ENCODE measurements around the gene GYS1.
"Not testable (repeated sequence)": the region's sequence is repeated elsewhere in the genome, so short reads cannot be mapped to it uniquely, and the experiment has no call there.

GYS1 gene

GRCh38 chr19:48993175-48994034 is at the start of gene GYS1, which contains the start of gene RUVBL2:
GYS1 (minus strand) TSS chr19:48993309; CDS start chr19:48993112, 197 bp downstream.
RUVBL2 (plus strand) TSS chr19:48993887; CDS start chr19:48993912, 25 bp downstream.
- peak; percentile 99 for DNase-seq

GRCh38 chr19:49042666-49043065 is 49.6 kb upstream of the GYS1 start:
- DNase-seq, result not testable (repeated sequence)

GRCh38 chr19:49042177-49042576 is 49.1 kb upstream of the GYS1 start:
- no peak for DNase-seq

DNA sequence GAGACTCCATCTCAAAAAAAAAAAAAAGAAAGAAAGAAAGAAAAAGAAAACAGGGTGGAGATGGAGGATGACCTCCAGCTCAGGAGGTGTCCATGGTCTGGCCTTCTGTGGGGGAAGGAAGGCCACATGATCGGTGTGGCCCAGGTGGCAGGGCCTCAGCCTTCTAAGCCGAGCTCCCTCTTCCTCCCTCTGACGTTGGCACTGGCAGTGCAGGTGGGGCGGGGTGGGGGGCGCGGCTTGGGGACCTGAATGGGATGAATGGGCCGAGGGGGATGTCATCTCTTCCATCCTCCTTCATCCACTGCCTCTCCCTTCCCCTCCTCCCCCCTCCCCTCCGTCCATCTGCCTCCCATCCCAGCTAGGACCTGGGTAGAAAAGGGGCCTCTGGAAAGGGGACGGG is 46.6 kb upstream of the GYS1 start:
- not testable (repeated sequence) for DNase-seq

- DNase-seq, result not testable (repeated sequence)
Observed at GRCh38 chr19:49038557-49039276, 45.6 kb upstream of the GYS1 start.

DNA sequence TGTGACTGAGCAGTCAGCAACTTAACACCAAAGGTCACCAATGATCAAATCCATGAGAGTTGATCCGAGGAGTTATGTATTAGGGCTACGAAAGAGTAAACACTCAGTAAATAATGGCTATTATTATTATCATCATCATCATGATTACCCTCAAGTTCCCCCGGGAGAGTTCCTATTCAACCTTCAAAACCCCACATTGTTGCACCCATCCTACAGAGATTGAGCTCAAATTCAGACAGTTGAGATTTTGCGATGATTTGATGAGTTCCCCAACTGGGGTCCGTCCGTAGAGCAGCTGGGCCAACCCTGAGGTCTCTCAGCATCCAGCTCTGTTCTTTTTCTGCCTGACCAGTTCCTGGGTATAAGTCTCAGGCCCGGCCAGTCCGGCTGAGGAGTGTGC is 45.0 kb upstream of the GYS1 start:
- not testable (repeated sequence) for DNase-seq

DNA sequence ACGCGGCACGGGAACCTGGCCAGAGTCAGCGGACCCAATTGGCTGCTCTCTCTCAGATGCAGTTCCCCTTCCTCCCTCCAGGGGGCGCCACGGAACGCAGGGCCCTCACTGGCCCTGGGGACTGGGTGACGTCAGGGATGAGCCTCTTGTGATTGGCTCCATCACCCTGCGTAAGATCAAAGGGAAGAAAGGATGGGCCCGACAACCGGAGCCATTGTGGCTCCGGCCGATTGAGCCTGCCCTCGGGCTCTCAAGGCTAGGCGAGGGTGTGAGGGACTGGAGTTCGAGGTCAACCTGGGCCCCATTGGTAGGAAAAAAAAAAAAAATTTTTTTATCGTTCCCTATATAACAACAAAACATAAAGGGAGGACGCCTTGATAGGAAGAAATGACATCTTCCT is 43.7 kb upstream of the GYS1 start, which contains the start of gene CGB1:
Gene CGB1, minus strand, starts transcription at position 81 of the 400 bp plus-strand sequence. CDS start 184 bp downstream, outside the sequence.
- DNase-seq, result not testable (repeated sequence)

DNA sequence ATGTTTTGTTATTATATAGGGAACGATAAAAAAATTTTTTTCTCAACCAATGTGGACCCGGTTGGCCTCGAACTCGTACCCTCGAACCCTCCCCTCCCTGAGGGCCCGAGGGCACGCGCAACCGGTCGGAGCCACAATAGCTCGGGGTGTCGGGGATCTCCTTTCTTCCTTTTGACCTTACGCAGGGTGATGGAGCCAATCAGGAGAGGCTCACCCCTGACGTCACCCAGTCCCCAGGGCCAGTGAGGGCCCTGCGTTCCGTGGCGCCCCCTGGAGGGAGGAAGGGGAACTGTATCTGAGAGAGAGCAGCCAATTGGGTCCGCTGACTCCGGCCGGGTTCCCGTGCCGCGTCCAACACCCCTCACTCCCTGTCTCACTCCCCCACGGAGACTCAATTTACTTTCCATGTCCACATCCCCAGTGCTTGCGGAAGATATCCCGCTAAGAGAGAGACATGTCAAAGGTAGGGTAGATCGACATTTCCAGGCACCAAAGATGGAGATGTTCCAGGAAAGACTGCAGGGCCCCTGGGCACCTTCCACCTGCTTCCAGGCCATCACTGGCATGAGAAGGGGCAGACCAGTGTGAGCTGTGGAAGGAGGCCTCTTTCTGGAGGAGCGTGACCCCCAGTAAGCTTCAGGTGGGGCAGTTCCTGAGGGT is 38.7 kb upstream of the GYS1 start, which contains the start of gene CGB2:
Gene CGB2, plus strand, starts transcription at position 249 of the 660 bp plus-strand sequence. Its CDS starts 206 bp downstream, at position 455.
- not testable (repeated sequence) for DNase-seq

- not testable (repeated sequence) for DNase-seq
Observed at GRCh38 chr19:49030323-49030722, 37.2 kb upstream of the GYS1 start.

DNA sequence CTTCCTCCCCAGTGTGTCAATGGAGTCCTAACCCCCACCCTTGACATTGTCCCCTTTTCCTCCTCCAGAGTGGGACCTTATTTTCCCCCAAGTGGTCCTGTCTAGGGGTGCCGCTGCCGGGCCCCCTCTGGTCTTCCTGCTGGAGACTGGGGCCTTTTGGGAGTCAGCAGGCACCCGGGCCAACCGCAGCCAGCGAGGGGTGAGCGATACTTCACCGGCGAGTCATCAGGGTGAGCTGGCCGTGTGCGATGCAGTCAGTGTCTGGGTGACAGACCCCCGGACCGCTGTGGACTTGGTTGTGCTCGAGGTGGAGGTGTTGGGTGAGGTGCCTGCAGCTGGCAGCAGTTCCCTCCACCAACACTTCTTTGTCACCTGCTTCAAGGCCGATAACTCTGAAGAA is 36.6 kb upstream of the GYS1 start:
- not testable (repeated sequence) for DNase-seq

- not testable (repeated sequence) for DNase-seq
Observed at GRCh38 chr19:49028686-49029085, 35.6 kb upstream of the GYS1 start.

- DNase-seq, result not testable (repeated sequence)
Observed at GRCh38 chr19:49025599-49025998, 32.5 kb upstream of the GYS1 start.

DNA sequence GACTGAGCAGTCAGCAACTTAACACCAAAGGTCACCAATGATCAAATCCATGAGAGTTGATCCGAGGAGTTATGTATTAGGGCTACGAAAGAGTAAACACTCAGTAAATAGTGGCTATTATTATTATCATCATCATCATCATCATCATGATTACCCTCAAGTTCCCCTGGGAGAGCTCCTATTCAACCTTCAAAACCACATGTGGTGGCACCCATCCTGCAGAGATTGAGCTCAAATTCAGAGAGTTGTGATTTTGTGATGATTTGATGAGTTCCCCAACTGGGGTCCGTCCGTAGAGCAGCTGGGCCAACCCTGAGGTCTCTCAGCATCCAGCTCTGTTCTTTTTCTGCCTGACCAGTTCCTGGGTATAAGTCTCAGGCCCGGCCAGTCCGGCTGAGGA is 32.0 kb upstream of the GYS1 start:
- DNase-seq, result not testable (repeated sequence)

- DNase-seq, result not testable (repeated sequence)
Observed at GRCh38 chr19:49024233-49024632, 31.1 kb upstream of the GYS1 start, which contains the start of gene CGB3. CGB3 (minus strand) TSS chr19:49024333; CDS start chr19:49023971, 362 bp downstream.

GRCh38 chr19:49022116-49022515 is 29.0 kb upstream of the GYS1 start:
- no peak for DNase-seq

- no peak for DNase-seq
Observed at GRCh38 chr19:49020931-49021895, 28.1 kb upstream of the GYS1 start.

DNA sequence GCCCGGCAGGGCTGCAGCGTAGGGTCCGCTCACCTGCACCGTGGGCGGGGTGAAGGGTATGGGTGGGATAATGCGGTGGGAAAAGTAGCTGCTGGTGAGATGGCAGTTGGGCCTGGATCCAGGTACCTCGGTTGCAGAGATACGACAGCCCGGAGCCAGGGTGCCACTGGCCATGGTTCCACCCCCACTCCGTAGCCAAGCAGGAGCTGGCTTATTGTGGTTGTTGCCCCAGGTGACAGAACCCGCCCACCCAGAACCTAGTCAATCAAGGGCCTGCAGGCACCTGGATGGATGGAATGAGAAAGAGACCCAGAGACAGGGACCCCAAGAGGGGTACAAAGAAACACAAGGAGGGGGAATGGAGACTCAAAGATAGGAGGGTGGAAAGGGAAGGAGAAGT is 27.2 kb upstream of the GYS1 start:
- no peak for DNase-seq

DNA sequence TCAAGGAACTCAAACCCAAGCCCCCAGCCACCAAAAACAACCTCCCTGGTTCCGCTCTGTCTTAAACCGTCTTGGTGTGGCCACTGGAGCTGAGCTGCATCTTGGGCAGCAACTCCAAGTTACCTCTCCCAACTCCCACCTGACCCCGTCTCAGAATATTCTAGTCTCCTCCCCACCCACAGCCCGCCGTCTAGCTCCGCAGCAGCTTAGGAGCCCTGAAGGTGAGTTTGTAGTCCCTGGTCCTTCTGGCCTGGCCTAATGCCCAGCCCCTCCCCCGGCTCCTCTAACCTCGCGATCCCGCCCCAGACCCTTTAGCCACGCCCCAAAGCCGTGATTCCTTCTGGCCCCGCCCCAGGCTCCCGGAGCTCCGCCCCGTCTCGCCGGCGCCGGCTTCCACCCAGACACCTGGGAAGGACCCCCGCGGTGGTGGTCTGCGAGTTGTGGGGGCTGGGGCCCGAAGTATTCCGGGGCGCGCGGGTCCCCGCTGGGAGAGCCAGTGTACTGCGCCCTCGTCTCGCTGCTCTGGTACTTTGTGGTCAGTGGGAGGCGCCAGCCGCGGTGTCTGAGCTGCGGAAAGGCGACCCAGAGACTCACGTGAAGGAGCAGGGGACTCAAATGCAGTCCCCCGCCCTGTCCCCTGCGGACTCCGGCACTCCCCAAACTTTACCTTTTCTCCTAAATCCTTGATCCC is 26.3 kb upstream of the GYS1 start:
- DNase-seq, result no peak

DNA sequence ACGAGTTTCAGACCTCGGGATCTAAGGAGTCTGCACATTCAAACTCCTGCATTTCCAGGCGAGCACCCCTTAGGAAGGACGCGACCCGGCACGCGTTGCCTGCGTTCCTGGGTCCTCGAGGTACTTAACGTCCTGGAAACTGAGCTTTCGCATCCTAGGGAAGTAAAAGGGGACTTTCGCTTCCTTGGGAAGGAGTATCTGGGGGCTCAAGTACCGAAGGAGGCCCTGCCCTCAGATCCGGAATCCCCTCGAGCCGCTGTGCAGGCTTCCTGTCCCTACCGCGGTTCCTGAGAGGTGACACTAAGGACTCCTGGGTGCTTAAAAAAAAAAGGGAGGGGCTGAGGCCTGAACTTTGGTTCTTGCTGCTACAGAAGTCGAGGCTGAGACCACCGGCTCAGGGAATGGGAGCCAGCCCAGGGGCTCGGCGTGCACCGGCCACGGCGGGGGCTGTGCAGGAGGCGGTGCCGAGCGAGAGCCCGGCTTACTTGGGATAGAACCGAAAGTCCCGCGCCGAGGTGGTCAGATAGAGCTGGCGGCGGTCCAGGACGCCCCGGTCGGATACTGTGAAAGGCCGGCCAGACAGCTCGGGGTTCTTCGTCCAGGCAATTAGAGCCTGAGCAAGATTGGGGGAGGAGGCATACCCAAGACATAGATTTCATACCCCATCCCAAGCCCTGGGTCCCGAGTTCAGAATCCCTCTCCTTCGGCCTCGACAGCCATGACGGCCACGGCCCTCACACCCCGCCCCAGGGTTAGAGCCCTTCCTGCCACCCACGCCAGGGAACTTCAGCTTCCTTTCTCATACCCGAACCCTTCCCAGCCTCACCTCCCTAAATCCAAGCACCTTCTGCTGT is 25.5 kb upstream of the GYS1 start:
- not testable (repeated sequence) for DNase-seq

Data from GF-D8 (cell line).